ENCODE results near the gene CCDC51.
A peak's percentile ranks its signal among the peaks of the same experiment; 100 is the strongest.
"Not testable (repeated sequence)": the region's sequence is repeated elsewhere in the genome, so short reads cannot be mapped to it uniquely, and the experiment has no call there.

The CCDC51 gene, protein sequence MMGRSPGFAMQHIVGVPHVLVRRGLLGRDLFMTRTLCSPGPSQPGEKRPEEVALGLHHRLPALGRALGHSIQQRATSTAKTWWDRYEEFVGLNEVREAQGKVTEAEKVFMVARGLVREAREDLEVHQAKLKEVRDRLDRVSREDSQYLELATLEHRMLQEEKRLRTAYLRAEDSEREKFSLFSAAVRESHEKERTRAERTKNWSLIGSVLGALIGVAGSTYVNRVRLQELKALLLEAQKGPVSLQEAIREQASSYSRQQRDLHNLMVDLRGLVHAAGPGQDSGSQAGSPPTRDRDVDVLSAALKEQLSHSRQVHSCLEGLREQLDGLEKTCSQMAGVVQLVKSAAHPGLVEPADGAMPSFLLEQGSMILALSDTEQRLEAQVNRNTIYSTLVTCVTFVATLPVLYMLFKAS

GRCh38 chr3:48439820-48440589, at the start of gene CCDC51, which contains the start of gene TMA7:
Gene CCDC51, minus strand, starts transcription at chr3:48440119. Its CDS starts 4,991 bp downstream, at chr3:48435128.
Gene TMA7, plus strand, starts transcription at chr3:48440257. Its CDS starts 40 bp downstream, at chr3:48440297.
- FAIRE-seq: peak; percentile 95
- DNase-seq (ENCODE audit: insufficient read length, low spot score): peak; percentile 98

DNA sequence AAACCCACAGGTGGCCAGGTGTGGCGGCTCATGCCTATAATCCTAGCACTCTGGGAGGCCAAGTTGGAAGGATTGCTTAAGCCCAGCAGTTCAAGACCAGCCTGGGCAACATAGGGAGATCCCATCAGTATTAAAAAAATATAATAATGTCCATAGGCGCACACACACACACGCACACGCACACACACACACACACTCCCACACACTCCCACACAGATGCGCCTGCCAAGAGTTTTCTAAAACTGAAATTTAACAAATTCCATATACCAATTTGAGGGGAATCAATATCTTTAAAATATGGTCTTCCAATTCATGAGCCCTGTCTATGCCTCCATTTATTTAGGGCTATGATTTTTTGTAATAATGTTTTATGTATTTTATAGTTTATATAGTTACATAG, 47.0 kb upstream of the CCDC51 start:
- no peak for FAIRE-seq

GRCh38 chr3:48482822-48483221, 42.9 kb upstream of the CCDC51 start:
- DNase-seq (ENCODE audit: insufficient read length, low spot score); FAIRE-seq: not testable (repeated sequence)

More for the DNA sequence above, 47.0 kb upstream of the CCDC51 start:
- DNase-seq (ENCODE audit: insufficient read length, low spot score): no peak

GRCh38 chr3:48480891-48481290, 41.0 kb upstream of the CCDC51 start:
- DNase-seq (ENCODE audit: insufficient read length, low spot score); FAIRE-seq: not testable (repeated sequence)

DNA sequence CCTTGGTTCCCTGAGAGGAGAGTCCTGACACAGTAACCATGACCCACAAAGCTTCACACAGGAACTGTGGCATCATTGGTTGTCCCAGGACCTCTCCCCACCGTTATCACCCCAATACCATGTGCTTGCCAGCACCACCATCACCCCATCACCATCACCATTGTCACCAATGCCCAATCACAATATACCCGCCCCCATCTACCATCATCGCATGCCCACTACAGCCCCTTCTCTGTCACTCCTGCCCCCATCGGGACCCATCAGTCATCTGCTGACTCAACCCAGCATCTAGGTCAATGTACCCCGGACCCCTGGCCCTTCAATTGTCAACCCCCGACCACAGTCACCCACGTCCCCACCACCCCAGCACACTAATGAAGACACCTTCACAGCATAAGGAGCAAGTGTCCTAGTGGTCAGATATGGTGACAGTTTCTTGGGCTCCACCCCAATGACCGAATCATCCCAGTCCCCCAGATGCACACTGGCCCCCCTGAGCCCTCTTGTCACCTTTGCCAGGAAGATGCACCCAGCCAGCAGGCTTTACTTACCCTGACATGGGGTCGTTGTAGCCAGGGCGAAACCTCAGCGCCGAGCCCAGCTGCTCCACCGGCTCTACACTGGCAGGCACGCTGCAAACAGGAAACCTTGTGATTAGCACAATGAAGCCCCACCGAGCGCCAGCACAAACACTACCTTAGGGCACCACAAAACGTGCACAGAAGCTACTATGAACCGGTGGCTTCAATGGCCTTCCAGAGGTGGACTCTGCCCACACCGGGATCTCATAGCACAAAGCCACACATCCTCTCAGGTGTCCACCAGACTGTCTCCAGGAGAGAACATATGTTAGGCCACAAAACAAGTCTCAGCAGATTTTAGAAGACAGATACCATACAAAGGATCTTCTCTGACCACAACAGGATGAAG, 39.0 kb upstream of the CCDC51 start:
- DNase-seq (ENCODE audit: insufficient read length, low spot score) (no peak), FAIRE-seq (no peak)

- no peak for DNase-seq (ENCODE audit: insufficient read length, low spot score)
- FAIRE-seq: no peak
These were observed 38.1 kb upstream of the CCDC51 start for GRCh38 chr3:48477959-48478520.

DNA sequence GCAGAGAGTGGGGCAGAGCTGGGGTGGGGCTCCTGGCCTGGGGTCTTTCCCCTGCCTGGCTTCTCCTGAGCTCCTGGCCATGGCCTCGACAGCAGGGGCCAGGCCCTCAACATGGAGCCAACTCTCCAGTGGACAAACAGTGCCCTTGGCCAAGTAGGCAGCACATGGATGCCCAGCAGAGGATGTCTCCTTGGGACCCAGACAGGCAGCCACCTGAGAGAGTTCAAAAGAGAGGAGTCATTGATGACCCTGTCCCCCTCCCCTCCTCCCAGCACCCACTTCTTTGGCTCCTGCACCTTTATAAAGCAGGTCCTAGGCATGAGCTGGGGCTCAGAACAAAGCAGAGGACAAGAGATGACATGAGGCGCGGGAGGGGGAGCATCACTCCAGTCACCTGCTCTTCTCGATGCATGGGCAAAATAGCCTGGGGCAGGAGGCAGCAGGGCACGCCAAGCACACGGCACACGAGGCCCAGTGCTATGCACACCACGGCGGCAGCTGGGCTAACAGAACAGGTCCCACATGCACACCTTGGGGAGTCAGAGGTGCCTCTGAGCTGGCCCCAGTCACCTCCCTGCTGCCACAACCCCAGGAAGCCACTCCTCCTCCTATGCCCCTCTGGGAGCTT, 36.6 kb upstream of the CCDC51 start:
- DNase-seq (ENCODE audit: insufficient read length, low spot score) (no peak), FAIRE-seq (no peak)

GRCh38 chr3:48475188-48475587, 35.3 kb upstream of the CCDC51 start:
- DNase-seq (ENCODE audit: insufficient read length, low spot score) (no peak), FAIRE-seq (no peak)

- no peak for FAIRE-seq
- DNase-seq (ENCODE audit: insufficient read length, low spot score): no peak
These were observed 34.7 kb upstream of the CCDC51 start for GRCh38 chr3:48474619-48475018.

- not testable (repeated sequence) for FAIRE-seq; DNase-seq (ENCODE audit: insufficient read length, low spot score)
These were observed 34.1 kb upstream of the CCDC51 start for GRCh38 chr3:48474031-48474430.

GRCh38 chr3:48473617-48473952, 33.7 kb upstream of the CCDC51 start:
- FAIRE-seq (peak; percentile 20), DNase-seq (ENCODE audit: insufficient read length, low spot score) (no peak)

GRCh38 chr3:48472923-48473616, 33.2 kb upstream of the CCDC51 start:
- DNase-seq (ENCODE audit: insufficient read length, low spot score) (peak; percentile 93), FAIRE-seq (peak; percentile 91)

DNA sequence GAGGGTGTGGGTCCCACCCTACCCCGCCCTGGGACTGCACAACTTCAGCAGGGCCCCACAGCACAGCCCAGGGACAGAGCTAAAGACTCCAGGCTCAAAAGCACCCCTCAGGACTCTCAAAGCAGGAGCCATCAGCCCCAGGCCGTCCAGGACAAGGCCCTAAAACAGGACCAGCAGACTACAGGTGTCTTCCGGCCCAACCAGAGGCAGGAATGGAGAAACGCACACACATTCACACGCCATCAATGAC, 32.7 kb upstream of the CCDC51 start:
- DNase-seq (ENCODE audit: insufficient read length, low spot score) (peak; percentile 24), FAIRE-seq (no peak)

- FAIRE-seq (no peak), DNase-seq (ENCODE audit: insufficient read length, low spot score) (no peak)
These were observed 30.4 kb upstream of the CCDC51 start for GRCh38 chr3:48470286-48470685.

GRCh38 chr3:48469046-48469915, 29.4 kb upstream of the CCDC51 start:
- no peak for FAIRE-seq
- no peak for DNase-seq (ENCODE audit: insufficient read length, low spot score)

DNA sequence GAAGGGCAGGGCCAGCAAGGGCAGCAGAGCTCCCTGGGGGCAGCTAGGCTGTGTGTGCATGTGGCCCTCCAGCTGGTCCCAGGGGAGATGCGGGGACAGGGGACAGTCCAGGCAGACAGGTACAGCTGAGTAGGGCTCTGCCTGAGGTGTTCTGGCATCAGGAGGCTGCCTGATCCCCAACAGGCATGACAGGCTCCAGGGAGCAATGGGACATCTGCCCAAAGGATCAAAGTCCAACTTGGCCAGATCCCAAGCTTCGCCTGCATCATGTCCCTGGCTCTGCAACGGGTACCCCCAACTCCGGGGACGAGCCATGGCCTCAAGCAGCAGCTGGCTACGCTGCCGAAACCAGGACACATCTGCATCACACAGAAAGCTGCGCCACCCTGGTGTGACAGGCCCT, 28.4 kb upstream of the CCDC51 start:
- DNase-seq (ENCODE audit: insufficient read length, low spot score) (no peak), FAIRE-seq (no peak)

DNA sequence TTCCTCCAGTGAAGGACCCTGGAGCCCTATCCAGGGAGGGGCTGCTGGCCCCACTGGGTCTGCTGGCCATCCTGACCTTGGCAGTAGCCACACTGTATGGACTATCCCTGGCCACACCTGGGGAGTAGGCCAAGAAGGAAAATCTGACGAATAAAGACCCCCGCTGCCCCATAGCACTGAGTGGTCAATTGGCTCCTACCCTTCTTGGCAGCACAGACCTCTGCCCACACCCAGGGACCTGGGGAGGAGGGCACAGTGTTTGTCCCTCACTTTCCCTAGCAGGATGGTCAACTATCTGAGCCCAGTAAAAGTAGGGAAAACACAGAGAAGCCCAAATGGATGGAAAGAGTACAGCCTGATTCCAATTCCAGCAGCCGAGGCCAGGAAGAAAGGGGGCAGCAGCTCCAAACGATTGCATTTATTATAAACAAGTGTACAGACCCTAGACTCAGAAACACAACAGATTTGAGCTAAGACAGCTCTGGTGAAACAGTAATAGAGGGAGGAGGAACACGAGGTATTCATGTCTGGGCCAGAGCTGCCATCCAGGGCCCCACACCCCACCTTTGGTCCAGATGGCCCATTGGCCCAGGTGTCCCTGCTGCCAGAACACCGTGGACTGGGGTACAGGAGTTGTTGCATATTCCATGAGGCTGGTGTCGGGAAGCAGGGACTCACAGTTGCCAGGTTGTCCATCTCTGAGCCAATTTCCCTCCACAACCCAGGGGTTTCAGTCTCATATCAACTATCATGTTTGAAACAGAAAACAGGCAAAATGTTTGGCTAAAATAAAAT, 27.8 kb upstream of the CCDC51 start:
- DNase-seq (ENCODE audit: insufficient read length, low spot score): no peak
- FAIRE-seq: no peak

- FAIRE-seq (peak; percentile 9), DNase-seq (ENCODE audit: insufficient read length, low spot score) (no peak)
These were observed 27.2 kb upstream of the CCDC51 start for GRCh38 chr3:48467110-48467454.
